ENCODE measurements around the gene LRRC18.

The LRRC18 gene

GRCh38 chr10:48981310-48981907, 41.8 kb upstream of the LRRC18 start:
- Histone ChIP-seq H4K20me1 (ENCODE audit: insufficient read depth, low read length) (no peaks in the 10 kb centered on the region), H3K79me2 (ENCODE audit: low read length) (no peaks in the 10 kb centered on the region), H3K9ac (ENCODE audit: low read length) (no peak overlapping the region), H3K4me3 (ENCODE audit: low read length) (no peak overlapping the region), H3K27ac (ENCODE audit: low read length) (no peak overlapping the region), H3K4me1 (ENCODE audit: low read length) (no peaks in the 10 kb centered on the region), H3K4me2 (ENCODE audit: low read length) (no peak overlapping the region), H2AFZ (ENCODE audit: low read depth, low read length) (no peak overlapping the region), H3K36me3 (replicated peaks; ENCODE audit: low read depth, low read length) (peaks cover 29% of the 10 kb centered on the region), H3K27me3 (ENCODE audit: low read depth, low read length) (no peaks in the 10 kb centered on the region), H3K9me3 (ENCODE audit: insufficient read depth, low read length) (no peaks in the 10 kb centered on the region)
- peak; percentile 67 for TF ChIP-seq CTCF (IDR thresholded peaks at IDR 0.05; ENCODE audit: low read depth, low read length)
- no peak for TF ChIP-seq EZH2phosphoT487 (IDR thresholded peaks at IDR 0.05; ENCODE audit: low read depth)

GRCh38 chr10:48978318-48978717, 38.7 kb upstream of the LRRC18 start:
- no peaks in the 10 kb centered on the region for H3K4me1 ChIP-seq (ENCODE audit: low read length)
- no peak overlapping the region for H3K9ac ChIP-seq (ENCODE audit: low read length)
- H2AFZ ChIP-seq (ENCODE audit: low read depth, low read length): no peak overlapping the region
- H3K36me3 ChIP-seq (replicated peaks; ENCODE audit: low read depth, low read length): peaks cover 38% of the 10 kb centered on the region
- H3K27me3 ChIP-seq (ENCODE audit: low read depth, low read length): no peaks in the 10 kb centered on the region
- no peak for TF ChIP-seq EZH2phosphoT487 (IDR thresholded peaks at IDR 0.05; ENCODE audit: low read depth)
- TF ChIP-seq CTCF (IDR thresholded peaks at IDR 0.05; ENCODE audit: low read depth, low read length): no peak
- H4K20me1 ChIP-seq (ENCODE audit: insufficient read depth, low read length): no peaks in the 10 kb centered on the region
- no peak overlapping the region for H3K4me2 ChIP-seq (ENCODE audit: low read length)
- H3K27ac ChIP-seq (ENCODE audit: low read length): no peak overlapping the region
- no peaks in the 10 kb centered on the region for H3K79me2 ChIP-seq (ENCODE audit: low read length)
- no peak overlapping the region for H3K4me3 ChIP-seq (ENCODE audit: low read length)
- no peaks in the 10 kb centered on the region for H3K9me3 ChIP-seq (ENCODE audit: insufficient read depth, low read length)

GRCh38 chr10:48976196-48976595, 36.6 kb upstream of the LRRC18 start:
- TF ChIP-seq EZH2phosphoT487 (IDR thresholded peaks at IDR 0.05; ENCODE audit: low read depth) (no peak), CTCF (IDR thresholded peaks at IDR 0.05; ENCODE audit: low read depth, low read length) (no peak)
- no peaks in the 10 kb centered on the region for H3K4me1 ChIP-seq (ENCODE audit: low read length)
- H3K27me3 ChIP-seq (ENCODE audit: low read depth, low read length): no peaks in the 10 kb centered on the region
- H2AFZ ChIP-seq (ENCODE audit: low read depth, low read length): no peak overlapping the region
- H3K9me3 ChIP-seq (ENCODE audit: insufficient read depth, low read length): no peaks in the 10 kb centered on the region
- H3K27ac ChIP-seq (ENCODE audit: low read length): no peak overlapping the region
- H3K9ac ChIP-seq (ENCODE audit: low read length): no peak overlapping the region
- H4K20me1 ChIP-seq (ENCODE audit: insufficient read depth, low read length): no peaks in the 10 kb centered on the region
- H3K4me3 ChIP-seq (ENCODE audit: low read length): no peak overlapping the region
- peaks cover 33% of the 10 kb centered on the region for H3K36me3 ChIP-seq (replicated peaks; ENCODE audit: low read depth, low read length)
- no peaks in the 10 kb centered on the region for H3K79me2 ChIP-seq (ENCODE audit: low read length)
- H3K4me2 ChIP-seq (ENCODE audit: low read length): no peak overlapping the region

- H2AFZ ChIP-seq (ENCODE audit: low read depth, low read length): no peak overlapping the region
- H3K36me3 ChIP-seq (replicated peaks; ENCODE audit: low read depth, low read length): peaks cover 29% of the 10 kb centered on the region
- no peak overlapping the region for H3K4me3 ChIP-seq (ENCODE audit: low read length)
- no peaks in the 10 kb centered on the region for H4K20me1 ChIP-seq (ENCODE audit: insufficient read depth, low read length)
- H3K27ac ChIP-seq (ENCODE audit: low read length): no peak overlapping the region
- H3K4me1 ChIP-seq (ENCODE audit: low read length): no peaks in the 10 kb centered on the region
- no peaks in the 10 kb centered on the region for H3K27me3 ChIP-seq (ENCODE audit: low read depth, low read length)
- H3K79me2 ChIP-seq (ENCODE audit: low read length): no peaks in the 10 kb centered on the region
- TF ChIP-seq CTCF (IDR thresholded peaks at IDR 0.05; ENCODE audit: low read depth, low read length) (no peak), EZH2phosphoT487 (IDR thresholded peaks at IDR 0.05; ENCODE audit: low read depth) (no peak)
- H3K9ac ChIP-seq (ENCODE audit: low read length): no peak overlapping the region
- H3K4me2 ChIP-seq (ENCODE audit: low read length): no peak overlapping the region
- H3K9me3 ChIP-seq (ENCODE audit: insufficient read depth, low read length): no peaks in the 10 kb centered on the region
Measured at GRCh38 chr10:48974510-48975156, 35.0 kb upstream of the LRRC18 start.
